MCF 10A (cell line): ENCODE results near the gene FBXW9. TPM values are rescaled to one million over a fixed set of nuclear protein-coding genes. Genes with fewer than 3 reads are reported as not detected.

Source experiments
- BruUV-seq: library from RNA; stranded (reverse); fragments of 400-500 nt; replicated peaks from 2 replicates; lab custom pipeline; 2021; lab: Mats Ljungman, UMichigan
- CTCF ChIA-PET: fragments of 300-600 bp; sonication (Branson Sonifier 250); formaldehyde crosslinking; extraction: SDS; loops from one replicate; lab custom pipeline; 2021; ENCODE audit warnings: antibody characterized with exemption, inconsistent platforms; lab: Yijun Ruan, JAX
- POLR2A ChIA-PET: fragments of 300-600, 350-650 bp; sonication (Branson Sonifier 250); formaldehyde crosslinking; extraction: SDS; loops from one replicate; lab custom pipeline; 2020; ENCODE audit warnings: antibody characterized with exemption, inconsistent platforms; lab: Yijun Ruan, JAX
- DNase-seq: peaks from one replicate; pipeline ENCODE4 v3.0.0-alpha.2; 2018; ENCODE audit not compliant: unreplicated experiment
- H3K27ac Mint-ChIP-seq: one replicate; pipeline ENCODE4 v1.8.0; 2022; ENCODE audit warnings: mild to moderate bottlenecking, low read depth, mixed read lengths; ENCODE audit not compliant: unreplicated experiment
- H3K27me3 Mint-ChIP-seq: one replicate; pipeline ENCODE4 v1.8.0; 2022; ENCODE audit warnings: mixed read lengths; ENCODE audit not compliant: insufficient read depth, unreplicated experiment
- H3K36me3 Mint-ChIP-seq: one replicate; pipeline ENCODE4 v1.8.0; 2022; ENCODE audit warnings: mild to moderate bottlenecking, moderate library complexity, mixed read lengths; ENCODE audit not compliant: insufficient read depth, unreplicated experiment
- H3K4me1 Mint-ChIP-seq: one replicate; pipeline ENCODE4 v1.8.0; 2022; ENCODE audit warnings: mixed read lengths; ENCODE audit not compliant: insufficient read depth, unreplicated experiment
- H3K4me3 Mint-ChIP-seq: one replicate; pipeline ENCODE4 v1.8.0; 2022; ENCODE audit warnings: mild to moderate bottlenecking, moderate library complexity, mixed read lengths; ENCODE audit not compliant: unreplicated experiment
- H3K9me3 Mint-ChIP-seq: one replicate; pipeline ENCODE4 v1.8.0; 2022; ENCODE audit warnings: mixed read lengths; ENCODE audit not compliant: unreplicated experiment
- CTCF ChIP-seq: fragments of 200-600 bp; IDR thresholded peaks from one replicate; pipeline ENCODE4 v1.8.0; 2022; ENCODE audit warnings: antibody characterized with exemption, mild to moderate bottlenecking; ENCODE audit not compliant: unreplicated experiment
- intact Hi-C: fragments of 100-400 bp; cut with micrococcal nuclease; formaldehyde crosslinking; loops from 2 replicates; pipeline ENCODE4 v1.14.1; 2022
- total RNA-seq: library from RNA; stranded (reverse); gene quantifications from 2 replicates; pipeline ENCODE4 v1.2.3, GENCODE V29; 2022

The FBXW9 gene
- total RNA-seq, 1 experiment from 2014 or later = 13.8 TPM

DNA sequence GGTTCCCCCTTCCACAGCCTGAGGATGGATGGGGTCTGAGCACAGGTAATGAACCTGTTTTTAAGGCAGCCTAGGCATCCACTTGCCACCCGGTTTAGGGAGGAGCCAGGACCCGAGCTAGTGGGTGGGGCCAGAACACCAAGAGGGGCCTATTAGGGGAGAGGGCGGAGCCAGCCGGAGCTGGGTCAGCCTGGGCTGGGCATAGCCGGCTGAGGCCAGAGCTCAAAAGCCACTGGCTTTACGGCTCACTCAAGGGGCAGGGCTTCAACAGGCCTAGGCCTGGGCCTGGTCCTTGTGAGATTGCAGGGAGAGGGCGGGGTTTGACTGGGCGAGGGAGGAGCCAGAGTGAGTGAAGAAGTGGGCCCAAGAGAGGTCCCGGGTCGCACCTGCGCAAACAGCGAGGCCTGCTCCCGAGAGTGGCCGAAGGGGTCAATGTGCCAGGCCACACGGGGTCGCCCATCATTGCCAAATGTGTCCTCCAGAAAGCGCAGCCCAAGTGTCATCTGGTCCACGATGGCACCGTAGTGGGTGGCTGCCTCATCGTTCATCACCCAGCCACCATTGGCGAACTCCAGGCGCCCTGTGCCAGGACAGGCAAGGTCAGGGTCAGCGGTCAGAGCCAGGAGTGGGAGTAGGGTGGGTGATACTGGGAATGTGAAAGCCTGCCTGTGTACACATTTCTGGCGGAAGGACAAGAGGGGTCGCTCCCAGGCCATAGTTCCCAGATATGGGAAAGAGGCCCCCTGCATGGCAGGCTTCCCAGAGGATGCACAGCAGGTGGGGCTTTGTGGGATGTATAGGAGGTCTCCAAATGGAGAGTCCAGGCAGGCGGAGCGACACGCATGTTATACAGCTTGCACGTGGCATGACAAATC, 31.8 kb downstream of the FBXW9 start:
- TF ChIP-seq CTCF = no peak
- CTCF ChIA-PET = interaction anchor here (0.7 kb wide), 1 partner anchor 741 kb away, joined by 3 read pairs; no protein-coding TSS in a partner anchor
- POLR2A ChIA-PET = interaction anchor here (2.4 kb wide), 1 partner anchor 17 kb away, joined by 17 read pairs; the partner anchor contains the start of gene DHPS
- DNase-seq = no peak
- intact Hi-C loops = loop anchor here (10.0 kb wide), 1 partner anchor 500 kb away; the partner anchor contains the start of gene ZNF136
- no TSS peak for BruUV-seq
- Mint-ChIP-seq H3K4me1 (peaks cover 7% of the 10 kb centered on the region), H3K36me3 (peaks cover 57% of the 10 kb centered on the region), H3K4me3 (no peak overlapping the region), H3K27ac (no peak overlapping the region), H3K9me3 (no peaks in the 10 kb centered on the region), H3K27me3 (no peaks in the 10 kb centered on the region)

- POLR2A ChIA-PET = no interaction called here
- BruUV-seq = no TSS peak
- peaks cover 5% of the 10 kb centered on the region for H3K4me1 Mint-ChIP-seq
- intact Hi-C loops = loop anchor here (10.0 kb wide), 1 partner anchor 496 kb away; the partner anchor contains the start of gene ZNF136
- no peaks in the 10 kb centered on the region for H3K27me3 Mint-ChIP-seq
- no peak overlapping the region for H3K27ac Mint-ChIP-seq
- CTCF ChIA-PET = interaction anchor here (0.6 kb wide), 1 partner anchor 10 kb away, joined by 4 read pairs; no protein-coding TSS in a partner anchor
- H3K36me3 Mint-ChIP-seq = peaks cover 49% of the 10 kb centered on the region
- no peaks in the 10 kb centered on the region for H3K9me3 Mint-ChIP-seq
- H3K4me3 Mint-ChIP-seq = no peak overlapping the region
- TF ChIP-seq CTCF = no peak
- DNase-seq = no peak
These were observed 35.5 kb downstream of the FBXW9 start for GRCh38 chr19:12660980-12661379.

GRCh38 chr19:12657966-12658365, 38.5 kb downstream of the FBXW9 start:
- Mint-ChIP-seq H3K4me1 (no peaks in the 10 kb centered on the region), H3K27ac (no peak overlapping the region), H3K4me3 (no peak overlapping the region), H3K36me3 (peaks cover 40% of the 10 kb centered on the region), H3K9me3 (no peaks in the 10 kb centered on the region), H3K27me3 (no peaks in the 10 kb centered on the region)
- ChIA-PET CTCF (interaction anchor here (0.6 to 0.9 kb wide), 2 partner anchors 9 to 14 kb away, joined by 3 read pairs; partner anchors contain the start of genes MAN2B1 and WDR83), POLR2A (no interaction called here)
- DNase-seq = no peak
- TF ChIP-seq CTCF = no peak
- no TSS peak for BruUV-seq
- intact Hi-C loops = no loop called here

GRCh38 chr19:12656899-12657571, 39.4 kb downstream of the FBXW9 start:
- ChIA-PET CTCF (no interaction called here), POLR2A (no interaction called here)
- no TSS peak for BruUV-seq
- no peak for DNase-seq
- Mint-ChIP-seq H3K4me1 (no peaks in the 10 kb centered on the region), H3K4me3 (no peak overlapping the region), H3K27me3 (no peaks in the 10 kb centered on the region), H3K36me3 (peaks cover 33% of the 10 kb centered on the region), H3K27ac (no peak overlapping the region), H3K9me3 (no peaks in the 10 kb centered on the region)
- no peak for TF ChIP-seq CTCF
- intact Hi-C loops = no loop called here
